ENCODE data around the gene CRADD.

DNA sequence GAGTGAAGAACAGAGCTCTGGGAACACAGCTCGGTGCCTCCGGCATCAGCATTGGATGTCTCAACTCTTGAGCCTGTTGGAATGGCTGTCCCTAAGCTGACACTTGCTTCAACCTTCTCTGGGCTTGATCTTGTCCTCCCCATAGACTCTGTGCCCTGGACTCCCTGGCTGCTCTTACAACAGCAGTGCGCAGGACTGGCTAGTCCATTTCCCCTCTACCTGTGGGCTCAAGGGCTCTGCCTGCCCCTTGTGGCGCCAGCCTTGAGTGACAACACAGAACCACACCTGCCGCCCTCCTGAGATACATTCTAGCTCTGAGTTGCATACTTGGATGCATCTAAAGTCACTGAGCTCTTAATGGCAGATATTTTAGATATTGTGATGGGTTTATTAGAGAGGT is 6.2 kb downstream of the CRADD start:
- TF ChIP-seq, protein P1, sequence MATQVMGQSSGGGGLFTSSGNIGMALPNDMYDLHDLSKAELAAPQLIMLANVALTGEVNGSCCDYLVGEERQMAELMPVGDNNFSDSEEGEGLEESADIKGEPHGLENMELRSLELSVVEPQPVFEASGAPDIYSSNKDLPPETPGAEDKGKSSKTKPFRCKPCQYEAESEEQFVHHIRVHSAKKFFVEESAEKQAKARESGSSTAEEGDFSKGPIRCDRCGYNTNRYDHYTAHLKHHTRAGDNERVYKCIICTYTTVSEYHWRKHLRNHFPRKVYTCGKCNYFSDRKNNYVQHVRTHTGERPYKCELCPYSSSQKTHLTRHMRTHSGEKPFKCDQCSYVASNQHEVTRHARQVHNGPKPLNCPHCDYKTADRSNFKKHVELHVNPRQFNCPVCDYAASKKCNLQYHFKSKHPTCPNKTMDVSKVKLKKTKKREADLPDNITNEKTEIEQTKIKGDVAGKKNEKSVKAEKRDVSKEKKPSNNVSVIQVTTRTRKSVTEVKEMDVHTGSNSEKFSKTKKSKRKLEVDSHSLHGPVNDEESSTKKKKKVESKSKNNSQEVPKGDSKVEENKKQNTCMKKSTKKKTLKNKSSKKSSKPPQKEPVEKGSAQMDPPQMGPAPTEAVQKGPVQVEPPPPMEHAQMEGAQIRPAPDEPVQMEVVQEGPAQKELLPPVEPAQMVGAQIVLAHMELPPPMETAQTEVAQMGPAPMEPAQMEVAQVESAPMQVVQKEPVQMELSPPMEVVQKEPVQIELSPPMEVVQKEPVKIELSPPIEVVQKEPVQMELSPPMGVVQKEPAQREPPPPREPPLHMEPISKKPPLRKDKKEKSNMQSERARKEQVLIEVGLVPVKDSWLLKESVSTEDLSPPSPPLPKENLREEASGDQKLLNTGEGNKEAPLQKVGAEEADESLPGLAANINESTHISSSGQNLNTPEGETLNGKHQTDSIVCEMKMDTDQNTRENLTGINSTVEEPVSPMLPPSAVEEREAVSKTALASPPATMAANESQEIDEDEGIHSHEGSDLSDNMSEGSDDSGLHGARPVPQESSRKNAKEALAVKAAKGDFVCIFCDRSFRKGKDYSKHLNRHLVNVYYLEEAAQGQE (IDR thresholded peaks at IDR 0.05; ENCODE audit: low read depth, low read length): no peak
- no peak for TF ChIP-seq RFX5 (IDR thresholded peaks at IDR 0.05; ENCODE audit: low read length)
- TF ChIP-seq YY1 (IDR thresholded peaks at IDR 0.05; ENCODE audit: low read depth): no peak
- TF ChIP-seq, protein P2, sequence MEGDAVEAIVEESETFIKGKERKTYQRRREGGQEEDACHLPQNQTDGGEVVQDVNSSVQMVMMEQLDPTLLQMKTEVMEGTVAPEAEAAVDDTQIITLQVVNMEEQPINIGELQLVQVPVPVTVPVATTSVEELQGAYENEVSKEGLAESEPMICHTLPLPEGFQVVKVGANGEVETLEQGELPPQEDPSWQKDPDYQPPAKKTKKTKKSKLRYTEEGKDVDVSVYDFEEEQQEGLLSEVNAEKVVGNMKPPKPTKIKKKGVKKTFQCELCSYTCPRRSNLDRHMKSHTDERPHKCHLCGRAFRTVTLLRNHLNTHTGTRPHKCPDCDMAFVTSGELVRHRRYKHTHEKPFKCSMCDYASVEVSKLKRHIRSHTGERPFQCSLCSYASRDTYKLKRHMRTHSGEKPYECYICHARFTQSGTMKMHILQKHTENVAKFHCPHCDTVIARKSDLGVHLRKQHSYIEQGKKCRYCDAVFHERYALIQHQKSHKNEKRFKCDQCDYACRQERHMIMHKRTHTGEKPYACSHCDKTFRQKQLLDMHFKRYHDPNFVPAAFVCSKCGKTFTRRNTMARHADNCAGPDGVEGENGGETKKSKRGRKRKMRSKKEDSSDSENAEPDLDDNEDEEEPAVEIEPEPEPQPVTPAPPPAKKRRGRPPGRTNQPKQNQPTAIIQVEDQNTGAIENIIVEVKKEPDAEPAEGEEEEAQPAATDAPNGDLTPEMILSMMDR (IDR thresholded peaks at IDR 0.05): no peak
- TF ChIP-seq EZH2phosphoT487 (IDR thresholded peaks at IDR 0.05; ENCODE audit: borderline replicate concordance, low read depth): no peak
- no peak for TF ChIP-seq POLR2AphosphoS5 (IDR thresholded peaks at IDR 0.05; ENCODE audit: low read depth, low read length)
- TF ChIP-seq TAF1 (IDR thresholded peaks at IDR 0.05; ENCODE audit: borderline replicate concordance, low read depth, low read length): no peak
- TF ChIP-seq RXRA (IDR thresholded peaks at IDR 0.05; ENCODE audit: borderline replicate concordance, low read depth): no peak
- TF ChIP-seq, protein P3, sequence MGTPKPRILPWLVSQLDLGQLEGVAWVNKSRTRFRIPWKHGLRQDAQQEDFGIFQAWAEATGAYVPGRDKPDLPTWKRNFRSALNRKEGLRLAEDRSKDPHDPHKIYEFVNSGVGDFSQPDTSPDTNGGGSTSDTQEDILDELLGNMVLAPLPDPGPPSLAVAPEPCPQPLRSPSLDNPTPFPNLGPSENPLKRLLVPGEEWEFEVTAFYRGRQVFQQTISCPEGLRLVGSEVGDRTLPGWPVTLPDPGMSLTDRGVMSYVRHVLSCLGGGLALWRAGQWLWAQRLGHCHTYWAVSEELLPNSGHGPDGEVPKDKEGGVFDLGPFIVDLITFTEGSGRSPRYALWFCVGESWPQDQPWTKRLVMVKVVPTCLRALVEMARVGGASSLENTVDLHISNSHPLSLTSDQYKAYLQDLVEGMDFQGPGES (IDR thresholded peaks at IDR 0.05; ENCODE audit: low read depth, low read length): no peak
